Body of pancreas (tissue), 4 donors: ENCODE results near the gene KLHDC7A.

Experiments used
- POLR2A ChIP-seq, 3 donors: fragments of 450-650 bp; IDR thresholded peaks; one replicate each; pipeline ENCODE4 v1.6.1; 2016; ENCODE audit warnings: antibody characterized with exemption in 3 of 3, mild to moderate bottlenecking in 2 of 3
- TF ChIP-seq, protein P1 (sequence below), 7 experiments: fragments of 450-650 bp in 4 of 7; fragments of 200-600 bp in 3 of 7; sonication (generic) in 3 of 7; IDR thresholded peaks; one replicate each; pipeline ENCODE4 v1.5.1; 2016 to 2019; ENCODE audit warnings: antibody characterized with exemption in 7 of 7

DNA sequence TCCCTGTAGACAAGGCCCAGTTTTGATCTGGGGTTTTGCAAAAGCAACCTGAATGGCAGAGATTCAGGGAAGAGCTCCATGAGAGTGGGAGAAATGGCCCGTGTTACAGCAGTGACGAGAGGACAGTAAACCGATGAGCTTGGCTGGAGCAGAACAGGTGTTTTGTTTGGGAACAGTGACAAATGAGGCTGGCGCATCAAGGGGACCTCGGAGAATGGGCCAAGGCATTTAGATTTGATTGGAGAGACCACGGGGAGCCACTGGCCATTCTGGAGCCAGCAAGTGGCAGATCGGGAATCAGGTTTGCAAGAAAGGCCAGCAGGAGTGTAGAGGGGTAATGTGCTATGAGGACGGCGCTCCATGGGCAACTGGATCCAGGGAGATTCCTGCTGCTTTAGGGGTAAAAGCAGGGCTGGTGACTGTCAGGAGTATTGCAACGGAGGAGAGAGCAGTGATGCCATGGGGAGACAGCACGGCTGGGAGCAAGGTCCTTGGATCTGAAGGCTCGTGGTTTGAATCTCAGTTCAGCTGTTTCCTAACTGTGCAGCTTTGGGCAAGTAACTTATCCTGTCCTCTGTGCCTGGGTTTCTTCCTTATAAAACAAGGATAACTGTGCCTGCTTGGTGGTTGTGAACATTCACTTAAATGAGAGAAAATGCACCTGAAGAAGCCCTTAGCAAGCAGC lies 9.9 kb upstream of the KLHDC7A start:
- TF ChIP-seq, protein P1, sequence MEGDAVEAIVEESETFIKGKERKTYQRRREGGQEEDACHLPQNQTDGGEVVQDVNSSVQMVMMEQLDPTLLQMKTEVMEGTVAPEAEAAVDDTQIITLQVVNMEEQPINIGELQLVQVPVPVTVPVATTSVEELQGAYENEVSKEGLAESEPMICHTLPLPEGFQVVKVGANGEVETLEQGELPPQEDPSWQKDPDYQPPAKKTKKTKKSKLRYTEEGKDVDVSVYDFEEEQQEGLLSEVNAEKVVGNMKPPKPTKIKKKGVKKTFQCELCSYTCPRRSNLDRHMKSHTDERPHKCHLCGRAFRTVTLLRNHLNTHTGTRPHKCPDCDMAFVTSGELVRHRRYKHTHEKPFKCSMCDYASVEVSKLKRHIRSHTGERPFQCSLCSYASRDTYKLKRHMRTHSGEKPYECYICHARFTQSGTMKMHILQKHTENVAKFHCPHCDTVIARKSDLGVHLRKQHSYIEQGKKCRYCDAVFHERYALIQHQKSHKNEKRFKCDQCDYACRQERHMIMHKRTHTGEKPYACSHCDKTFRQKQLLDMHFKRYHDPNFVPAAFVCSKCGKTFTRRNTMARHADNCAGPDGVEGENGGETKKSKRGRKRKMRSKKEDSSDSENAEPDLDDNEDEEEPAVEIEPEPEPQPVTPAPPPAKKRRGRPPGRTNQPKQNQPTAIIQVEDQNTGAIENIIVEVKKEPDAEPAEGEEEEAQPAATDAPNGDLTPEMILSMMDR (IDR thresholded peaks at IDR 0.05): no peak
- no peak for TF ChIP-seq POLR2A (IDR thresholded peaks at IDR 0.05)
